K562 (cell line): ENCODE data around the gene TMEM176A. TPM values are rescaled to one million over a fixed set of nuclear protein-coding genes. Genes with fewer than 3 reads are reported as not detected.

Source experiments
- ATAC-seq: fragments of 200-7000 bp; cut with Tn5 transposase; 3 replicates; pipeline ENCODE4 v1.9.1; 2020; ENCODE audit warnings: moderate library complexity
- BruUV-seq: library from RNA; stranded (reverse); fragments of 400-500 nt; replicated peaks from 2 replicates; lab custom pipeline; 2021; lab: Mats Ljungman, UMichigan
- CTCF ChIA-PET: fragments of 300-600 bp; formaldehyde crosslinking; extraction: SDS; loops from one replicate; lab custom pipeline; 2021; ENCODE audit warnings: low intra/inter-chr PET ratio; lab: Yijun Ruan, JAX
- POLR2A ChIA-PET: fragments of 300-600, 350-650 bp; sonication (Branson Sonifier 250); formaldehyde crosslinking; extraction: SDS; loops from one replicate; lab custom pipeline; 2021; ENCODE audit warnings: antibody characterized with exemption, inconsistent platforms; lab: Yijun Ruan, JAX
- DNase-seq, 4 experiments: peaks; one replicate each; pipeline versions ENCODE4 v3.0.0 to v3.0.0-alpha.2; 2011 to 2018; ENCODE audit warnings: low spot score in 3 of 4, mixed read lengths in 3 of 4; ENCODE audit errors: extremely low read depth in 1 of 4
- FAIRE-seq: peaks from 2 replicates; lab custom pipeline; 2011; peaks lifted over from hg19 to GRCh38; lab: Jason Lieb, UNC
- H2AFZ ChIP-seq: 2 replicates; pipeline ENCODE4 v1.6.0; 2011; ENCODE audit warnings: low read depth, low read length, control low read depth, inconsistent platforms
- H3K27ac ChIP-seq: fragments of 200-600 bp; 3 replicates; pipeline ENCODE4 v1.8.0; 2011; ENCODE audit warnings: low read depth, mild to moderate bottlenecking, control low read depth, inconsistent platforms, low read length, moderate library complexity, mixed read lengths; ENCODE audit errors: extremely low read depth
- H3K27me3 ChIP-seq, 2 experiments: fragments of 300-600 bp in 1 of 2; 2 replicates in 1 of 2; 3 replicates in 1 of 2; pipeline versions ENCODE4 v1.6.0 to v1.8.0; 2011; ENCODE audit warnings: inconsistent platforms in 2 of 2, low read length in 2 of 2, mild to moderate bottlenecking in 1 of 2, mixed read lengths in 1 of 2, moderate library complexity in 1 of 2; ENCODE audit not compliant: control insufficient read depth in 2 of 2, insufficient read depth in 2 of 2
- H3K36me3 ChIP-seq: fragments of 300-600 bp; 3 replicates; pipeline ENCODE4 v1.8.0; 2011; ENCODE audit warnings: mild to moderate bottlenecking, low read length, inconsistent platforms; ENCODE audit not compliant: control insufficient read depth, insufficient read depth
- H3K4me1 ChIP-seq, 2 experiments: fragments of 200-600 bp in 1 of 2; replicated peaks in 1 of 2; 2 replicates in 1 of 2; 3 replicates in 1 of 2; pipeline versions ENCODE4 v1.5.1 to v1.8.0; 2011; ENCODE audit warnings: inconsistent platforms in 2 of 2, low read length in 2 of 2, mild to moderate bottlenecking in 1 of 2, mixed read lengths in 1 of 2, moderate library complexity in 1 of 2; ENCODE audit not compliant: control insufficient read depth in 2 of 2, insufficient read depth in 2 of 2
- H3K4me2 ChIP-seq: 2 replicates; pipeline ENCODE4 v1.6.1; 2011; ENCODE audit warnings: low read length, control low read depth, inconsistent platforms, mixed read lengths; ENCODE audit not compliant: insufficient read depth
- H3K4me3 ChIP-seq: fragments of 200-600 bp; sonication (generic), shearing (Covaris generic); 2 replicates; pipeline ENCODE4 v1.5.1; 2016; ENCODE audit warnings: control low read depth, inconsistent platforms
- H3K79me2 ChIP-seq: fragments of 200-600 bp; 3 replicates; pipeline ENCODE4 v1.8.0; 2011; ENCODE audit warnings: low read length, inconsistent platforms; ENCODE audit not compliant: control insufficient read depth, insufficient read depth
- H3K9ac ChIP-seq, 2 experiments: 2 replicates each; pipeline versions ENCODE4 v1.6.0 to v1.6.1; 2011; ENCODE audit warnings: low read depth in 2 of 2, low read length in 2 of 2, control low read depth in 1 of 2, inconsistent platforms in 1 of 2, mild to moderate bottlenecking in 1 of 2, mixed read lengths in 1 of 2; ENCODE audit not compliant: insufficient read depth in 1 of 2
- H3K9me1 ChIP-seq: one replicate; pipeline ENCODE4 v1.6.0; 2011; ENCODE audit warnings: inconsistent platforms, mild to moderate bottlenecking, low read length, moderate library complexity; ENCODE audit not compliant: control insufficient read depth, insufficient read depth
- H3K9me3 ChIP-seq: replicated peaks from 2 replicates; pipeline ENCODE4 v1.5.1; 2011; ENCODE audit warnings: low read depth, low read length, inconsistent platforms; ENCODE audit not compliant: control insufficient read depth, insufficient read depth
- H4K20me1 ChIP-seq: replicated peaks from 2 replicates; pipeline ENCODE4 v1.6.1; 2011; ENCODE audit warnings: low read length, inconsistent platforms, mixed read lengths; ENCODE audit not compliant: control insufficient read depth, insufficient read depth
- ATF3 ChIP-seq, 2 experiments: fragments of 450-650 bp in 1 of 2; sonication (generic) in 1 of 2; formaldehyde crosslinking in 1 of 2; IDR thresholded peaks in 1 of 2; conservative IDR thresholded peaks in 1 of 2; 2 replicates each; pipeline versions ENCODE4 v1.6.1 to v1.8.1; 2016 to 2023; ENCODE audit warnings: mild to moderate bottlenecking in 2 of 2, moderate library complexity in 2 of 2, inconsistent platforms in 1 of 2, missing genetic modification reagents in 1 of 2
- CHAMP1 ChIP-seq: fragments of 450-650 bp; IDR thresholded peaks from 2 replicates; pipeline ENCODE4 v1.6.1; 2016; ENCODE audit warnings: mild to moderate bottlenecking
- E2F3 ChIP-seq: fragments of 250-450 bp; sonication (Bioruptor Pico); IDR thresholded peaks from 2 replicates; pipeline ENCODE4 v1.4.0; 2020; ENCODE audit warnings: mild to moderate bottlenecking
- ELF2 ChIP-seq: fragments of 250-450 bp; sonication (Bioruptor Pico); IDR thresholded peaks from 2 replicates; pipeline ENCODE4 v1.5.0; 2021; ENCODE audit warnings: mild to moderate bottlenecking
- ERF ChIP-seq: fragments of 450-650 bp; formaldehyde crosslinking; IDR thresholded peaks from 2 replicates; pipeline ENCODE4 v1.4.0; 2020; ENCODE audit warnings: mild to moderate bottlenecking, mixed read lengths
- MBD1 ChIP-seq: fragments of 250-450 bp; sonication (Bioruptor Pico); IDR thresholded peaks from 2 replicates; pipeline ENCODE4 v1.8.0; 2022; ENCODE audit warnings: inconsistent platforms
- NEUROD1 ChIP-seq: fragments of 150-350 bp; IDR thresholded peaks from 2 replicates; pipeline ENCODE4 v1.6.1; 2014; ENCODE audit warnings: borderline replicate concordance, low read length, low read depth; ENCODE audit not compliant: partially characterized antibody
- RB1 ChIP-seq: fragments of 450-650 bp; IDR thresholded peaks from 2 replicates; pipeline ENCODE4 v1.6.1; 2017; ENCODE audit warnings: low read depth, mild to moderate bottlenecking
- TFAP4 ChIP-seq: sonication (generic); formaldehyde crosslinking; IDR thresholded peaks from 2 replicates; pipeline ENCODE4 v1.8.0; 2022; ENCODE audit warnings: missing genetic modification reagents, mild to moderate bottlenecking, moderate library complexity, borderline replicate concordance
- U2AF2 ChIP-seq: fragments of 200-400 bp; formaldehyde crosslinking; optimal IDR thresholded peaks from 2 replicates; pipeline ENCODE3; 2017; ENCODE audit warnings: low read depth, mild to moderate bottlenecking, low read length
- ZNF121 ChIP-seq: sonication (generic); formaldehyde crosslinking; conservative IDR thresholded peaks from 2 replicates; pipeline ENCODE4 v1.8.0; 2022; ENCODE audit warnings: missing genetic modification reagents
- ZNF354B ChIP-seq: fragments of 250-450 bp; sonication (Bioruptor Pico); IDR thresholded peaks from 2 replicates; pipeline ENCODE4 v1.4.0; 2020
- ZNF384 ChIP-seq: IDR thresholded peaks from 2 replicates; pipeline ENCODE4 v1.6.1; 2012; ENCODE audit warnings: low read depth, low read length, improper control_type of control experiment
- ZNF444 ChIP-seq: fragments of 250-450 bp; sonication (Bioruptor Pico); IDR thresholded peaks from 2 replicates; pipeline ENCODE4 v1.4.0; 2020; ENCODE audit warnings: mild to moderate bottlenecking, moderate library complexity
- WGBS: fragments of 100-300 bp; shearing (Covaris generic); methylation state at CpG from one replicate; pipeline ENCODE4 v1.1.6; 2016; ENCODE audit warnings: low coverage, mixed read lengths; ENCODE audit not compliant: insufficient coverage; ENCODE audit errors: missing lambda C conversion rate; 5-methylcytosine and 5-hydroxymethylcytosine counted together
- in situ Hi-C: fragments of 300-500 bp; cut with MboI; formaldehyde crosslinking; loops from 4 replicates; pipeline ENCODE4 v1.15.0; 2018; ENCODE audit warnings: inconsistent platforms, mixed read lengths
- intact Hi-C: fragments of 100-400 bp; cut with micrococcal nuclease; formaldehyde crosslinking; loops from 2 replicates; pipeline ENCODE4 v1.14.2; 2022
- polyA plus RNA-seq, 8 experiments: library from polyadenylated mRNA; depleted of rRNA in 4 of 8; stranded (reverse) in 5 of 8; unstranded in 3 of 8; fragments of >200 nt; fragmentation: Nextera tagmentation in 2 of 8; fragmentation: Illumina TruSeq in 1 of 8; extraction: Ambion mirVana in 2 of 8; extraction: Trizol in 1 of 8; gene quantifications; 2 replicates each; pipeline versions ENCODE4 v1.2.1 to v1.2.3, GENCODE V29; 2011 to 2014; ENCODE audit warnings: inconsistent platforms in 1 of 8, missing spikeins in 1 of 8
- total RNA-seq, 7 experiments: library from RNA; depleted of rRNA in 6 of 7; stranded (reverse); fragments of >200 nt in 6 of 7; fragmentation: Illumina TruSeq in 2 of 7; extraction: Trizol in 2 of 7; gene quantifications; 2 replicates each; pipeline versions ENCODE4 v1.2.1 to v1.2.3, GENCODE V29; 2011 to 2021; ENCODE audit warnings: low replicate concordance in 1 of 7

The TMEM176A gene
- total and polyA plus RNA-seq, 9 of the 15 experiments (the other 6 are each of a cell fraction or from before 2014, with no cell fraction given), result 0.31 TPM; not detected in 8

- no peak for TF ChIP-seq ZNF354B (CRISPR knock-in tag)
- TF ChIP-seq E2F3 (CRISPR knock-in tag), result no peak
- TF ChIP-seq TFAP4, result no peak
- no peak for TF ChIP-seq ZNF444
- no peak for TF ChIP-seq U2AF2
- TF ChIP-seq ERF (CRISPR knock-in tag), result no peak
- no peak for TF ChIP-seq ZNF121 (CRISPR knock-in tag)
These were observed 18.6 kb upstream of the TMEM176A start (continued) for GRCh38 chr7:150781961-150782360.

- FAIRE-seq, result no peak
- no peak for TF ChIP-seq NEUROD1
- no peak for TF ChIP-seq CHAMP1
- TF ChIP-seq MBD1 (CRISPR knock-in tag), result no peak
- no peak for TF ChIP-seq ELF2 (CRISPR knock-in tag)
- TF ChIP-seq ATF3 (IDR thresholded peaks at IDR 0.05), result peak; percentile 27; the same call in 1 of the 2 replicates
- TF ChIP-seq ATF3 (CRISPR knock-in tag; conservative IDR thresholded peaks at IDR 0.05), result no peak
- no peak for TF ChIP-seq ZNF354B (CRISPR knock-in tag)
- no peak for TF ChIP-seq RB1
- 0 out of 2 replicates have a peak, but pooled peaks have one; percentile 35 for TF ChIP-seq ZNF384
These were observed 16.3 kb upstream of the TMEM176A start for GRCh38 chr7:150784120-150784736.

More at GRCh38 chr7:150784120-150784736, 16.3 kb upstream of the TMEM176A start:
- Histone ChIP-seq H3K4me3 (no peak overlapping the region), H3K4me1 (peaks cover 7 to 10% of the 10 kb centered on the region in 2 experiments; a peak in 4 of 5 replicates), H3K79me2 (no peaks in the 10 kb centered on the region), H3K4me2 (no peak overlapping the region), H3K9me1 (no peaks in the 10 kb centered on the region), H3K9me3 (no peaks in the 10 kb centered on the region), H3K9ac (no peak overlapping the region), H4K20me1 (peaks cover 4% of the 10 kb centered on the region; the same call in 1 of the 2 replicates), H3K27me3 (peaks cover 22 to 37% of the 10 kb centered on the region in 2 experiments; a peak in 4 of 5 replicates), H3K36me3 (no peaks in the 10 kb centered on the region), H3K27ac (no peak overlapping the region), H2AFZ (no peak overlapping the region)
- intact Hi-C loops (loop anchor here (10.0 kb wide), 1 partner anchor 311 kb away; no protein-coding TSS in a partner anchor), in situ Hi-C loops (no loop called here)
- WGBS, result 3% methylated on average over 9 of the region's 9 CpGs
- ChIA-PET POLR2A (no interaction called here), CTCF (interaction anchor here (0.6 kb wide), 1 partner anchor 35 kb away, joined by 4 read pairs; no protein-coding TSS in a partner anchor)
- BruUV-seq, result no TSS peak
- ATAC-seq (no peak), DNase-seq (peak in 1 of 4 experiments; percentile 5)
